Keratinocyte (primary cell): ENCODE measurements around the gene FAM161A. TPM values are rescaled to one million over a fixed set of nuclear protein-coding genes. Genes with fewer than 3 reads are reported as not detected.

Source experiments
- DNase-seq: peaks from one replicate; pipeline ENCODE4 v3.0.0-alpha.2; 2011; ENCODE audit warnings: low read depth, missing footprints, low spot score
- FAIRE-seq: peaks from 2 replicates; lab custom pipeline; 2011; peaks lifted over from hg19 to GRCh38; lab: Jason Lieb, UNC
- H2AFZ ChIP-seq: 2 replicates; pipeline ENCODE4 v1.6.0; 2012; ENCODE audit warnings: low read length, control low read depth, inconsistent platforms; ENCODE audit not compliant: control insufficient read depth
- H3K27ac ChIP-seq: 2 replicates; pipeline ENCODE4 v1.5.1; 2011; ENCODE audit warnings: low read length; ENCODE audit not compliant: control insufficient read depth, insufficient read depth
- H3K27me3 ChIP-seq: 3 replicates; pipeline ENCODE4 v1.6.0; 2011; ENCODE audit warnings: low read length; ENCODE audit not compliant: control insufficient read depth, insufficient read depth; ENCODE audit errors: extremely low read depth
- H3K36me3 ChIP-seq, 2 experiments: 2 replicates in 1 of 2; 3 replicates in 1 of 2; pipeline ENCODE4 v1.5.1; 2011; ENCODE audit warnings: low read length in 2 of 2, mild to moderate bottlenecking in 1 of 2; ENCODE audit not compliant: control insufficient read depth in 2 of 2, insufficient read depth in 2 of 2; ENCODE audit errors: extremely low read depth in 1 of 2
- H3K4me1 ChIP-seq: 3 replicates; pipeline ENCODE4 v1.5.1; 2011; ENCODE audit warnings: low read length; ENCODE audit not compliant: control insufficient read depth, insufficient read depth; ENCODE audit errors: extremely low read depth
- H3K4me2 ChIP-seq: 3 replicates; pipeline ENCODE4 v1.6.0; 2011; ENCODE audit warnings: low read depth, low read length; ENCODE audit not compliant: control insufficient read depth, insufficient read depth; ENCODE audit errors: extremely low read depth
- H3K4me3 ChIP-seq, 3 experiments: fragments of 200-600 bp in 1 of 3; sonication (generic) in 1 of 3; 2 replicates in 2 of 3; 3 replicates in 1 of 3; pipeline ENCODE4 v1.5.1; 2011 to 2016; ENCODE audit warnings: low read length in 3 of 3, mild to moderate bottlenecking in 3 of 3, control low read depth in 2 of 3, inconsistent platforms in 1 of 3, low read depth in 1 of 3, mixed read lengths in 1 of 3, mixed run types in 1 of 3, moderate library complexity in 1 of 3; ENCODE audit not compliant: control insufficient read depth in 2 of 3, insufficient read depth in 2 of 3; ENCODE audit errors: extremely low read depth in 1 of 3
- H3K79me2 ChIP-seq: 2 replicates; pipeline ENCODE4 v1.6.0; 2012; ENCODE audit warnings: low read length; ENCODE audit not compliant: control insufficient read depth, insufficient read depth
- H3K9ac ChIP-seq: 3 replicates; pipeline ENCODE4 v1.6.0; 2011; ENCODE audit warnings: low read length; ENCODE audit not compliant: control insufficient read depth, insufficient read depth; ENCODE audit errors: extremely low read depth
- H3K9me1 ChIP-seq: 3 replicates; pipeline ENCODE4 v1.6.0; 2011; ENCODE audit warnings: low read length; ENCODE audit not compliant: control insufficient read depth, insufficient read depth; ENCODE audit errors: extremely low read depth
- H3K9me3 ChIP-seq: 2 replicates; pipeline ENCODE4 v1.5.1; 2012; ENCODE audit warnings: low read depth, low read length; ENCODE audit not compliant: control insufficient read depth
- H4K20me1 ChIP-seq: 3 replicates; pipeline ENCODE4 v1.6.0; 2011; ENCODE audit warnings: low read length; ENCODE audit not compliant: control insufficient read depth, insufficient read depth; ENCODE audit errors: extremely low read depth
- CTCF ChIP-seq, 3 experiments: IDR thresholded peaks in 1 of 3; conservative IDR thresholded peaks in 1 of 3; optimal IDR thresholded peaks in 1 of 3; 2 replicates in 2 of 3; 3 replicates in 1 of 3; pipeline versions ENCODE3 to v1.5.1; 2011; ENCODE audit warnings: low read length in 3 of 3, mild to moderate bottlenecking in 3 of 3, moderate library complexity in 2 of 3, control low read depth in 1 of 3, inconsistent platforms in 1 of 3; ENCODE audit not compliant: insufficient read depth in 2 of 3; ENCODE audit errors: extremely low read depth in 1 of 3
- EZH2 ChIP-seq: IDR thresholded peaks from one replicate; pipeline ENCODE4 v1.6.1; 2012; ENCODE audit warnings: inconsistent platforms, mild to moderate bottlenecking, low read length, moderate library complexity
- dilution Hi-C: fragments of 300-500 bp; cut with MboI; formaldehyde crosslinking; loops from one replicate; pipeline ENCODE4 v1.7.0; 2020; ENCODE audit warnings: low sequenced_read_pairs; ENCODE audit not compliant: extremely low pct_ligation_motif_present
- polyA plus RNA-seq, 5 experiments: library from polyadenylated mRNA; depleted of rRNA in 3 of 5; stranded (reverse) in 3 of 5; stranded (forward) in 1 of 5; unstranded in 1 of 5; fragments of >200 nt; gene quantifications; 1 replicate in 1 of 5; 2 replicates in 3 of 5; 3 replicates in 1 of 5; pipeline versions ENCODE4 v1.2.1 to v1.2.3, GENCODE V29; 2011 to 2012; ENCODE audit warnings: missing spikeins in 2 of 5, low read depth in 1 of 5, low replicate concordance in 1 of 5

Gene FAM161A
- polyA plus RNA-seq, 1 donor (not counting 4 experiments of a cell fraction or from before 2014, with no cell fraction given) = 2.1 TPM

- FAIRE-seq = no peak
- dilution Hi-C loops = no loop called here
Observed at GRCh38 chr2:61793389-61793836, 60.4 kb downstream of the FAM161A start.

DNA sequence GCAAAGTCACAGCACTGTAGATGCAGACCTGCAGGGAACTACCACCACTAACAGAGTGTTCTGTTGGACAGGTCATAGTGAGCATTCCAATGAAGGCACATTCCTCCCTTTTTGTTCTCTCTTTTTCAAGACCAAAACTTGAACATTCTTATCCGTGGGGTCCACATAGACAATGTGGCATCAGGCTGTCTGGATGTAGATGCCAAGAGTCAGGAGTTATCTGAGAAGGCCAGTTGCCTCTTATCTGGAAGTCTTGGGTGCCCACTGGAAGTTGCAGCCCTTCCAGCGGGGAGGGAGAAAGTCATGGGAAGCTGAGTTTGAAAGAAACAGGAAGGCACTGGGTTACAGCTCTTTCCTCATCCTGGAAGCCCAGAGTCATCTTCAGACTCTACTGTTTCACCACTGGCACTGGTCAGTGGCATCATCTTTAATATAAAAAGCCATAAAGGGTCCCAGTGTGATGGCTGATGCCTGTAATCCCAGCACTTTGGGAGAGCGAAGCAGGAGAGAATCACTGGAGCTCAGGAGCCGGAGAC, 61.4 kb downstream of the FAM161A start:
- DNase-seq = no peak
- no peak for FAIRE-seq
- H3K79me2 ChIP-seq = no peaks in the 10 kb centered on the region
- H3K9me3 ChIP-seq = no peaks in the 10 kb centered on the region
- H3K4me1 ChIP-seq = no peaks in the 10 kb centered on the region
- no peaks in the 10 kb centered on the region for H4K20me1 ChIP-seq
- H2AFZ ChIP-seq = no peak overlapping the region
- H3K4me2 ChIP-seq = no peak overlapping the region
- H3K9me1 ChIP-seq = no peaks in the 10 kb centered on the region
- no peak overlapping the region for H3K27ac ChIP-seq
- no peak overlapping the region for H3K9ac ChIP-seq
- dilution Hi-C loops = no loop called here
- H3K36me3 ChIP-seq = no peaks in the 10 kb centered on the region
- H3K27me3 ChIP-seq = no peaks in the 10 kb centered on the region
- no peak for TF ChIP-seq EZH2
- TF ChIP-seq CTCF (optimal IDR thresholded peaks at IDR 0.05 in 1 of 3, IDR thresholded peaks at IDR 0.05 in 1 of 3, conservative IDR thresholded peaks at IDR 0.05 in 1 of 3; ENCODE audit: extremely low read depth in 1 of 3, insufficient read depth in 2 of 3, low read length in 3 of 3) = no peak
- H3K4me3 ChIP-seq = no peak overlapping the region

More at GRCh38 chr2:61793389-61793836, 60.4 kb downstream of the FAM161A start:
- DNase-seq = peak; percentile 25
- TF ChIP-seq EZH2 = no peak
- TF ChIP-seq CTCF (optimal IDR thresholded peaks at IDR 0.05 in 1 of 3, IDR thresholded peaks at IDR 0.05 in 1 of 3, conservative IDR thresholded peaks at IDR 0.05 in 1 of 3; ENCODE audit: extremely low read depth in 1 of 3, insufficient read depth in 2 of 3, low read length in 3 of 3) = peak; percentile 61 to 78 (median 69)
- Histone ChIP-seq H3K4me1 (no peaks in the 10 kb centered on the region), H3K79me2 (no peaks in the 10 kb centered on the region), H3K36me3 (no peaks in the 10 kb centered on the region), H3K27me3 (no peaks in the 10 kb centered on the region), H3K27ac (no peak overlapping the region), H3K4me3 (no peak overlapping the region), H3K9me1 (no peaks in the 10 kb centered on the region), H3K4me2 (no peak overlapping the region), H3K9me3 (no peaks in the 10 kb centered on the region), H3K9ac (no peak overlapping the region), H4K20me1 (no peaks in the 10 kb centered on the region), H2AFZ (no peak overlapping the region)
